ENCODE measurements around the gene GPR137. TPM values are rescaled to one million over a fixed set of nuclear protein-coding genes. Genes with fewer than 3 reads are reported as not detected.

GPR137 gene
- total RNA-seq, 1 experiment from 2014 or later: 51.8 TPM

DNA sequence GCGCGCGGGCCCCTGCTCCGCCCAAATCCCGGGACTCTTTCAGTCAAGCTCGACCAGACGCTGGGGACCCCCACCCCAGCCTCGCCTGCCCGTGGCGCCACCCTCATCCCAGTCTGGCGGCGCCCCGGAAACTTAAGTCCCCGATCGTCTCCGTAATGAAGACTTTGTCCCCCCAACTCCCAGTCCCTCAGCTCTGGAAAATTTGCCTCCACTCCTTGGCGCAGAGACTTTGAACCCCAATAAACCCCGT, 34.0 kb upstream of the GPR137 start:
- Mint-ChIP-seq H3K9me3 (no peaks in the 10 kb centered on the region), H3K27me3 (ENCODE audit: low read depth) (no peaks in the 10 kb centered on the region), H3K36me3 (peaks cover 2% of the 10 kb centered on the region), H3K27ac (peak overlapping the region; percentile 45; the same call in 1 of the 2 replicates), H3K4me1 (peaks cover 42% of the 10 kb centered on the region), H3K4me3 (peak overlapping the region; percentile 90)
- ChIA-PET POLR2A (interaction anchor here (0.6 to 3.7 kb wide), 6 partner anchors 10 to 35 kb away, joined by 3 to 25 read pairs (median 6); partner anchors contain the start of genes NUDT22 and TRPT1), CTCF (interaction anchor here (0.5 to 5.3 kb wide), 22 partner anchors 9 to 379 kb away, joined by 3 to 75 read pairs (median 14); partner anchors contain the start of genes CATSPERZ, CCDC88B, DNAJC4 and ESRRA)
- ATAC-seq (no peak), DNase-seq (ENCODE audit: low spot score) (no peak)
- TF ChIP-seq CBFB (CRISPR knock-in tag; IDR thresholded peaks at IDR 0.05; ENCODE audit: low read depth) (no peak), ZBTB21 (CRISPR knock-in tag; IDR thresholded peaks at IDR 0.05; ENCODE audit: borderline replicate concordance) (no peak), STAT6 (CRISPR knock-in tag; conservative IDR thresholded peaks at IDR 0.05; ENCODE audit: low read depth) (no peak), ELF4 (CRISPR knock-in tag; IDR thresholded peaks at IDR 0.05; ENCODE audit: low read depth) (no peak), NR3C1 (CRISPR knock-in tag; conservative IDR thresholded peaks at IDR 0.05; ENCODE audit: low read depth) (no peak), FOXK1 (CRISPR knock-in tag; IDR thresholded peaks at IDR 0.05) (no peak), ZNF416 (CRISPR knock-in tag; IDR thresholded peaks at IDR 0.05) (no peak), SOX15 (CRISPR knock-in tag; IDR thresholded peaks at IDR 0.05) (no peak)
- TF ChIP-seq, protein P1, sequence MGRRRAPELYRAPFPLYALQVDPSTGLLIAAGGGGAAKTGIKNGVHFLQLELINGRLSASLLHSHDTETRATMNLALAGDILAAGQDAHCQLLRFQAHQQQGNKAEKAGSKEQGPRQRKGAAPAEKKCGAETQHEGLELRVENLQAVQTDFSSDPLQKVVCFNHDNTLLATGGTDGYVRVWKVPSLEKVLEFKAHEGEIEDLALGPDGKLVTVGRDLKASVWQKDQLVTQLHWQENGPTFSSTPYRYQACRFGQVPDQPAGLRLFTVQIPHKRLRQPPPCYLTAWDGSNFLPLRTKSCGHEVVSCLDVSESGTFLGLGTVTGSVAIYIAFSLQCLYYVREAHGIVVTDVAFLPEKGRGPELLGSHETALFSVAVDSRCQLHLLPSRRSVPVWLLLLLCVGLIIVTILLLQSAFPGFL (CRISPR knock-in tag; IDR thresholded peaks at IDR 0.05; ENCODE audit: borderline replicate concordance): no peak
- TF ChIP-seq, protein P2, sequence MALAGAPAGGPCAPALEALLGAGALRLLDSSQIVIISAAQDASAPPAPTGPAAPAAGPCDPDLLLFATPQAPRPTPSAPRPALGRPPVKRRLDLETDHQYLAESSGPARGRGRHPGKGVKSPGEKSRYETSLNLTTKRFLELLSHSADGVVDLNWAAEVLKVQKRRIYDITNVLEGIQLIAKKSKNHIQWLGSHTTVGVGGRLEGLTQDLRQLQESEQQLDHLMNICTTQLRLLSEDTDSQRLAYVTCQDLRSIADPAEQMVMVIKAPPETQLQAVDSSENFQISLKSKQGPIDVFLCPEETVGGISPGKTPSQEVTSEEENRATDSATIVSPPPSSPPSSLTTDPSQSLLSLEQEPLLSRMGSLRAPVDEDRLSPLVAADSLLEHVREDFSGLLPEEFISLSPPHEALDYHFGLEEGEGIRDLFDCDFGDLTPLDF (CRISPR knock-in tag; IDR thresholded peaks at IDR 0.05): no peak
- TF ChIP-seq, protein P3, sequence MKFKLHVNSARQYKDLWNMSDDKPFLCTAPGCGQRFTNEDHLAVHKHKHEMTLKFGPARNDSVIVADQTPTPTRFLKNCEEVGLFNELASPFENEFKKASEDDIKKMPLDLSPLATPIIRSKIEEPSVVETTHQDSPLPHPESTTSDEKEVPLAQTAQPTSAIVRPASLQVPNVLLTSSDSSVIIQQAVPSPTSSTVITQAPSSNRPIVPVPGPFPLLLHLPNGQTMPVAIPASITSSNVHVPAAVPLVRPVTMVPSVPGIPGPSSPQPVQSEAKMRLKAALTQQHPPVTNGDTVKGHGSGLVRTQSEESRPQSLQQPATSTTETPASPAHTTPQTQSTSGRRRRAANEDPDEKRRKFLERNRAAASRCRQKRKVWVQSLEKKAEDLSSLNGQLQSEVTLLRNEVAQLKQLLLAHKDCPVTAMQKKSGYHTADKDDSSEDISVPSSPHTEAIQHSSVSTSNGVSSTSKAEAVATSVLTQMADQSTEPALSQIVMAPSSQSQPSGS (CRISPR knock-in tag; IDR thresholded peaks at IDR 0.05; ENCODE audit: borderline replicate concordance, low read depth): no peak
- TF ChIP-seq, protein P4, sequence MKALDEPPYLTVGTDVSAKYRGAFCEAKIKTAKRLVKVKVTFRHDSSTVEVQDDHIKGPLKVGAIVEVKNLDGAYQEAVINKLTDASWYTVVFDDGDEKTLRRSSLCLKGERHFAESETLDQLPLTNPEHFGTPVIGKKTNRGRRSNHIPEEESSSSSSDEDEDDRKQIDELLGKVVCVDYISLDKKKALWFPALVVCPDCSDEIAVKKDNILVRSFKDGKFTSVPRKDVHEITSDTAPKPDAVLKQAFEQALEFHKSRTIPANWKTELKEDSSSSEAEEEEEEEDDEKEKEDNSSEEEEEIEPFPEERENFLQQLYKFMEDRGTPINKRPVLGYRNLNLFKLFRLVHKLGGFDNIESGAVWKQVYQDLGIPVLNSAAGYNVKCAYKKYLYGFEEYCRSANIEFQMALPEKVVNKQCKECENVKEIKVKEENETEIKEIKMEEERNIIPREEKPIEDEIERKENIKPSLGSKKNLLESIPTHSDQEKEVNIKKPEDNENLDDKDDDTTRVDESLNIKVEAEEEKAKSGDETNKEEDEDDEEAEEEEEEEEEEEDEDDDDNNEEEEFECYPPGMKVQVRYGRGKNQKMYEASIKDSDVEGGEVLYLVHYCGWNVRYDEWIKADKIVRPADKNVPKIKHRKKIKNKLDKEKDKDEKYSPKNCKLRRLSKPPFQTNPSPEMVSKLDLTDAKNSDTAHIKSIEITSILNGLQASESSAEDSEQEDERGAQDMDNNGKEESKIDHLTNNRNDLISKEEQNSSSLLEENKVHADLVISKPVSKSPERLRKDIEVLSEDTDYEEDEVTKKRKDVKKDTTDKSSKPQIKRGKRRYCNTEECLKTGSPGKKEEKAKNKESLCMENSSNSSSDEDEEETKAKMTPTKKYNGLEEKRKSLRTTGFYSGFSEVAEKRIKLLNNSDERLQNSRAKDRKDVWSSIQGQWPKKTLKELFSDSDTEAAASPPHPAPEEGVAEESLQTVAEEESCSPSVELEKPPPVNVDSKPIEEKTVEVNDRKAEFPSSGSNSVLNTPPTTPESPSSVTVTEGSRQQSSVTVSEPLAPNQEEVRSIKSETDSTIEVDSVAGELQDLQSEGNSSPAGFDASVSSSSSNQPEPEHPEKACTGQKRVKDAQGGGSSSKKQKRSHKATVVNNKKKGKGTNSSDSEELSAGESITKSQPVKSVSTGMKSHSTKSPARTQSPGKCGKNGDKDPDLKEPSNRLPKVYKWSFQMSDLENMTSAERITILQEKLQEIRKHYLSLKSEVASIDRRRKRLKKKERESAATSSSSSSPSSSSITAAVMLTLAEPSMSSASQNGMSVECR (CRISPR knock-in tag; IDR thresholded peaks at IDR 0.05; ENCODE audit: borderline replicate concordance): no peak
